EH (cell line): ENCODE data around the gene FANCC.

Experiments
- DNase-seq: peaks from one replicate; pipeline ENCODE4 v3.0.0-alpha.2; 2015; ENCODE audit warnings: low read depth

Gene FANCC

GRCh38 chr9:95102001-95102433 lies 215.5 kb downstream of the FANCC start:
- no peak for DNase-seq

GRCh38 chr9:95101326-95101725 lies 216.2 kb downstream of the FANCC start:
- no peak for DNase-seq

- DNase-seq, result peak; percentile 48
Measured at GRCh38 chr9:95100071-95100627, 217.4 kb downstream of the FANCC start.

GRCh38 chr9:95099321-95100070 lies 218.0 kb downstream of the FANCC start:
- no peak for DNase-seq

GRCh38 chr9:95098391-95098921 lies 219.1 kb downstream of the FANCC start:
- DNase-seq, result no peak

- DNase-seq, result no peak
Measured at GRCh38 chr9:95097279-95097678, 220.2 kb downstream of the FANCC start.

GRCh38 chr9:95096807-95097206 lies 220.7 kb downstream of the FANCC start:
- DNase-seq, result no peak

GRCh38 chr9:95096381-95096780 lies 221.1 kb downstream of the FANCC start:
- DNase-seq, result no peak

- DNase-seq, result no peak
Measured at GRCh38 chr9:95095641-95096355, 221.7 kb downstream of the FANCC start.

GRCh38 chr9:95094002-95094401 lies 223.5 kb downstream of the FANCC start:
- no peak for DNase-seq

GRCh38 chr9:95093586-95093985 lies 223.9 kb downstream of the FANCC start:
- DNase-seq, result no peak

GRCh38 chr9:95092262-95093072 lies 225.0 kb downstream of the FANCC start:
- DNase-seq, result peak; percentile 85

- DNase-seq, result peak; percentile 95
Measured at GRCh38 chr9:95091601-95092261, 225.8 kb downstream of the FANCC start.

- DNase-seq, result no peak
Measured at GRCh38 chr9:95090871-95091577, 226.5 kb downstream of the FANCC start.

GRCh38 chr9:95090023-95090791 lies 227.3 kb downstream of the FANCC start:
- peak; percentile 29 for DNase-seq

GRCh38 chr9:95089257-95090022 lies 228.1 kb downstream of the FANCC start:
- DNase-seq, result no peak

GRCh38 chr9:95088421-95089161 lies 228.9 kb downstream of the FANCC start:
- DNase-seq, result no peak

GRCh38 chr9:95087659-95088242 lies 229.8 kb downstream of the FANCC start:
- DNase-seq, result peak; percentile 42
